ENCODE data around the gene PRR12.

DNA sequence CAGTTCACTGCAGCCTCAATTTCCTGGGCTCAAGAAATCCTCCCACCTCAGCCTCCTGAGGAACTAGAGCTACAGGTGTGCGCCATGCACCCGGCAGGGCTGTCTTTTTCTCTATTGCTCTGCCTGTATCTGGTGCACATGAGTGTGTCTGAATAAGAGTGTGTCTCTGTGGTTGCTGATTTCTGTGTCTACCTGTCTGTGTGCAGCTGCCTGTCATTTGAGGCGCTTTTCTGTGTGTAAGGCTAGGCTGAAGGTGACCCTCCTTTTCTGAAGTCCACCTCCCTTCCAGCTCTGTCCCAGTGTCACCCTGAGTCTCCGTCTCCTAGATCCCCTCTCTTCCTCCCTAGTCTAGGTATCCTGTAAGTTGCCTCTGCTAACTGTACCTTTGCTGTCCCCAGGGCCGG lies 1.5 kb upstream of the PRR12 start:
- TF ChIP-seq, protein P1, sequence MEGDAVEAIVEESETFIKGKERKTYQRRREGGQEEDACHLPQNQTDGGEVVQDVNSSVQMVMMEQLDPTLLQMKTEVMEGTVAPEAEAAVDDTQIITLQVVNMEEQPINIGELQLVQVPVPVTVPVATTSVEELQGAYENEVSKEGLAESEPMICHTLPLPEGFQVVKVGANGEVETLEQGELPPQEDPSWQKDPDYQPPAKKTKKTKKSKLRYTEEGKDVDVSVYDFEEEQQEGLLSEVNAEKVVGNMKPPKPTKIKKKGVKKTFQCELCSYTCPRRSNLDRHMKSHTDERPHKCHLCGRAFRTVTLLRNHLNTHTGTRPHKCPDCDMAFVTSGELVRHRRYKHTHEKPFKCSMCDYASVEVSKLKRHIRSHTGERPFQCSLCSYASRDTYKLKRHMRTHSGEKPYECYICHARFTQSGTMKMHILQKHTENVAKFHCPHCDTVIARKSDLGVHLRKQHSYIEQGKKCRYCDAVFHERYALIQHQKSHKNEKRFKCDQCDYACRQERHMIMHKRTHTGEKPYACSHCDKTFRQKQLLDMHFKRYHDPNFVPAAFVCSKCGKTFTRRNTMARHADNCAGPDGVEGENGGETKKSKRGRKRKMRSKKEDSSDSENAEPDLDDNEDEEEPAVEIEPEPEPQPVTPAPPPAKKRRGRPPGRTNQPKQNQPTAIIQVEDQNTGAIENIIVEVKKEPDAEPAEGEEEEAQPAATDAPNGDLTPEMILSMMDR (IDR thresholded peaks at IDR 0.05) = no peak
- TF ChIP-seq EP300 (IDR thresholded peaks at IDR 0.05) (no peak), POLR2A (IDR thresholded peaks at IDR 0.05) (no peak)

Measured in tibial nerve (tissue), 4 donors.